GM23248 (cell line): ENCODE data around the gene TUBB.

Experiments
- EZH2 ChIP-seq: fragments of 200-600 bp; sonication (generic); IDR thresholded peaks from 2 replicates; pipeline ENCODE4 v1.6.1; 2018; ENCODE audit warnings: antibody characterized with exemption, mild to moderate bottlenecking; ENCODE audit not compliant: insufficient read depth, poor library complexity, severe bottlenecking
- EZH2phosphoT487 ChIP-seq: fragments of 200-600 bp; sonication (generic); IDR thresholded peaks from 2 replicates; pipeline ENCODE4 v1.6.1; 2018; ENCODE audit warnings: antibody characterized with exemption, moderate library complexity, mild to moderate bottlenecking, low read depth; ENCODE audit not compliant: insufficient read depth

DNA sequence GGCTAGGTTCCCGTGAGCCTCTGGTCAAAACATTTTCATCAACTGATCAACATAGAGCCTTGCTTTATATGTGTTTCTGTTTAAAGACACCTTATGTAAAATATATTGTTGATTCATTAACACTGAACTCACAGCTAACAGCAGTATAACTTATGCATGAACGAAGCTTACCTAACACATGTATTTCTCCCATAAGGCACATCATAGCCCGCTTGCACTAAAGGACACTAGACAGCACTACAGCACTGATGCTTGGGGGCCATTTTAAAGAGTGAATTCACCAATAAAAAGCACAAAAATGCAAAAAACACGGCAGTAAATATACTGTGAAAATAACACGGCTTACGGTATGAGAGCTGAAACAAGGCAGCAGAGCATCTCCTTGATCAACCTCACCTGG, 18.4 kb downstream of the TUBB start:
- TF ChIP-seq EZH2phosphoT487 (no peak), EZH2 (no peak)
